LNCaP clone FGC (cell line): Measurements from ENCODE around the gene BUD23.
A peak's percentile ranks its signal among the peaks of the same experiment; 100 is the strongest.
"Not testable (repeated sequence)": the region's sequence is repeated elsewhere in the genome, so short reads cannot be mapped to it uniquely, and the experiment has no call there.

Experiments used
- DNase-seq: peaks from one replicate; pipeline ENCODE4 v3.0.0-alpha.2; 2011; ENCODE audit warnings: low read depth
- H3K4me3 ChIP-seq: 2 replicates; pipeline ENCODE4 v1.5.1; 2011; ENCODE audit warnings: mild to moderate bottlenecking, low read depth, low read length, control low read depth
- CTCF ChIP-seq: IDR thresholded peaks from 2 replicates; pipeline ENCODE4 v1.5.1; 2012; ENCODE audit warnings: mild to moderate bottlenecking; ENCODE audit not compliant: control insufficient read depth, insufficient read depth; ENCODE audit errors: extremely low read depth

BUD23 gene

GRCh38 chr7:73705551-73705920, 22.1 kb downstream of the BUD23 start:
- H3K4me3 ChIP-seq = no peak overlapping the region
- no peak for TF ChIP-seq CTCF
- DNase-seq = no peak

GRCh38 chr7:73706126-73707044, 23.0 kb downstream of the BUD23 start:
- H3K4me3 ChIP-seq = no peak overlapping the region
- DNase-seq = no peak
- TF ChIP-seq CTCF = no peak

- no peak for DNase-seq
- no peak overlapping the region for H3K4me3 ChIP-seq
- TF ChIP-seq CTCF = no peak
Measured at GRCh38 chr7:73707045-73707631, 23.7 kb downstream of the BUD23 start.

GRCh38 chr7:73708961-73709549, 25.7 kb downstream of the BUD23 start:
- no peak overlapping the region for H3K4me3 ChIP-seq
- TF ChIP-seq CTCF = no peak
- DNase-seq = no peak

- no peak overlapping the region for H3K4me3 ChIP-seq
- no peak for TF ChIP-seq CTCF
- DNase-seq = no peak
Measured at GRCh38 chr7:73712773-73713172, 29.4 kb downstream of the BUD23 start.

- H3K4me3 ChIP-seq, DNase-seq: not testable (repeated sequence)
Measured at GRCh38 chr7:73713319-73713718, 29.9 kb downstream of the BUD23 start.

- no peak for TF ChIP-seq CTCF
- no peak overlapping the region for H3K4me3 ChIP-seq
- peak; percentile 18 for DNase-seq
Measured at GRCh38 chr7:73715648-73716317, 32.4 kb downstream of the BUD23 start.
